K562 (cell line): ENCODE data around the gene PACSIN1. TPM values are rescaled to one million over a fixed set of nuclear protein-coding genes. Genes with fewer than 3 reads are reported as not detected.
A peak's percentile ranks its signal among the peaks of the same experiment; 100 is the strongest.

Source experiments
- ATAC-seq: fragments of 200-7000 bp; cut with Tn5 transposase; 3 replicates; pipeline ENCODE4 v1.9.1; 2020; ENCODE audit warnings: moderate library complexity
- BruUV-seq: library from RNA; stranded (reverse); fragments of 400-500 nt; replicated peaks from 2 replicates; lab custom pipeline; 2021; lab: Mats Ljungman, UMichigan
- CTCF ChIA-PET: fragments of 300-600 bp; formaldehyde crosslinking; extraction: SDS; loops from one replicate; lab custom pipeline; 2021; ENCODE audit warnings: low intra/inter-chr PET ratio; lab: Yijun Ruan, JAX
- POLR2A ChIA-PET: fragments of 300-600, 350-650 bp; sonication (Branson Sonifier 250); formaldehyde crosslinking; extraction: SDS; loops from one replicate; lab custom pipeline; 2021; ENCODE audit warnings: antibody characterized with exemption, inconsistent platforms; lab: Yijun Ruan, JAX
- DNase-seq, 4 experiments: peaks; one replicate each; pipeline versions ENCODE4 v3.0.0 to v3.0.0-alpha.2; 2011 to 2018; ENCODE audit warnings: low spot score in 3 of 4, mixed read lengths in 3 of 4; ENCODE audit errors: extremely low read depth in 1 of 4
- FAIRE-seq: peaks from 2 replicates; lab custom pipeline; 2011; peaks lifted over from hg19 to GRCh38; lab: Jason Lieb, UNC
- H2AFZ ChIP-seq: 2 replicates; pipeline ENCODE4 v1.6.0; 2011; ENCODE audit warnings: low read depth, low read length, control low read depth, inconsistent platforms
- H3K27ac ChIP-seq: fragments of 200-600 bp; 3 replicates; pipeline ENCODE4 v1.8.0; 2011; ENCODE audit warnings: low read depth, mild to moderate bottlenecking, control low read depth, inconsistent platforms, low read length, moderate library complexity, mixed read lengths; ENCODE audit errors: extremely low read depth
- H3K27me3 ChIP-seq, 2 experiments: fragments of 300-600 bp in 1 of 2; 2 replicates in 1 of 2; 3 replicates in 1 of 2; pipeline versions ENCODE4 v1.6.0 to v1.8.0; 2011; ENCODE audit warnings: inconsistent platforms in 2 of 2, low read length in 2 of 2, mild to moderate bottlenecking in 1 of 2, mixed read lengths in 1 of 2, moderate library complexity in 1 of 2; ENCODE audit not compliant: control insufficient read depth in 2 of 2, insufficient read depth in 2 of 2
- H3K36me3 ChIP-seq: fragments of 300-600 bp; 3 replicates; pipeline ENCODE4 v1.8.0; 2011; ENCODE audit warnings: mild to moderate bottlenecking, low read length, inconsistent platforms; ENCODE audit not compliant: control insufficient read depth, insufficient read depth
- H3K4me1 ChIP-seq, 2 experiments: fragments of 200-600 bp in 1 of 2; replicated peaks in 1 of 2; 2 replicates in 1 of 2; 3 replicates in 1 of 2; pipeline versions ENCODE4 v1.5.1 to v1.8.0; 2011; ENCODE audit warnings: inconsistent platforms in 2 of 2, low read length in 2 of 2, mild to moderate bottlenecking in 1 of 2, mixed read lengths in 1 of 2, moderate library complexity in 1 of 2; ENCODE audit not compliant: control insufficient read depth in 2 of 2, insufficient read depth in 2 of 2
- H3K4me2 ChIP-seq: 2 replicates; pipeline ENCODE4 v1.6.1; 2011; ENCODE audit warnings: low read length, control low read depth, inconsistent platforms, mixed read lengths; ENCODE audit not compliant: insufficient read depth
- H3K4me3 ChIP-seq: fragments of 200-600 bp; sonication (generic), shearing (Covaris generic); 2 replicates; pipeline ENCODE4 v1.5.1; 2016; ENCODE audit warnings: control low read depth, inconsistent platforms
- H3K79me2 ChIP-seq: fragments of 200-600 bp; 3 replicates; pipeline ENCODE4 v1.8.0; 2011; ENCODE audit warnings: low read length, inconsistent platforms; ENCODE audit not compliant: control insufficient read depth, insufficient read depth
- H3K9ac ChIP-seq, 2 experiments: 2 replicates each; pipeline versions ENCODE4 v1.6.0 to v1.6.1; 2011; ENCODE audit warnings: low read depth in 2 of 2, low read length in 2 of 2, control low read depth in 1 of 2, inconsistent platforms in 1 of 2, mild to moderate bottlenecking in 1 of 2, mixed read lengths in 1 of 2; ENCODE audit not compliant: insufficient read depth in 1 of 2
- H3K9me1 ChIP-seq: one replicate; pipeline ENCODE4 v1.6.0; 2011; ENCODE audit warnings: inconsistent platforms, mild to moderate bottlenecking, low read length, moderate library complexity; ENCODE audit not compliant: control insufficient read depth, insufficient read depth
- H3K9me3 ChIP-seq: replicated peaks from 2 replicates; pipeline ENCODE4 v1.5.1; 2011; ENCODE audit warnings: low read depth, low read length, inconsistent platforms; ENCODE audit not compliant: control insufficient read depth, insufficient read depth
- H4K20me1 ChIP-seq: replicated peaks from 2 replicates; pipeline ENCODE4 v1.6.1; 2011; ENCODE audit warnings: low read length, inconsistent platforms, mixed read lengths; ENCODE audit not compliant: control insufficient read depth, insufficient read depth
- CHD2 ChIP-seq: IDR thresholded peaks from 2 replicates; pipeline ENCODE4 v1.6.1; 2011; ENCODE audit warnings: low read depth, low read length
- CXXC5 ChIP-seq: fragments of 250-450 bp; sonication (Bioruptor Pico); IDR thresholded peaks from 2 replicates; pipeline ENCODE4 v1.8.0; 2022; ENCODE audit warnings: inconsistent platforms, mild to moderate bottlenecking, moderate library complexity
- HSF4 ChIP-seq: fragments of 250-450 bp; sonication (Bioruptor Pico); IDR thresholded peaks from 2 replicates; pipeline ENCODE4 v2.1.2; 2022; ENCODE audit warnings: mild to moderate bottlenecking, moderate library complexity, borderline replicate concordance
- KLF6 ChIP-seq: fragments of 250-450 bp; sonication (Bioruptor Pico); IDR thresholded peaks from 2 replicates; pipeline ENCODE4 v1.4.0; 2020; ENCODE audit warnings: mild to moderate bottlenecking, moderate library complexity, borderline replicate concordance
- NFE2L1 ChIP-seq: fragments of 450-650 bp; IDR thresholded peaks from 2 replicates; pipeline ENCODE4 v1.6.1; 2016; ENCODE audit warnings: missing genetic modification characterization, low read depth, mild to moderate bottlenecking, missing compliant biosample characterization, moderate library complexity, borderline replicate concordance
- NUFIP1 ChIP-seq: fragments of 450-650 bp; IDR thresholded peaks from 2 replicates; pipeline ENCODE4 v1.6.1; 2018; ENCODE audit not compliant: partially characterized antibody
- RBBP5 ChIP-seq: fragments of 200-600 bp; sonication (generic); IDR thresholded peaks from 2 replicates; pipeline ENCODE4 v1.6.1; 2012; ENCODE audit warnings: borderline replicate concordance, mild to moderate bottlenecking, low read length, control low read depth, inconsistent platforms; ENCODE audit not compliant: insufficient read depth, poor library complexity, severe bottlenecking
- RERE ChIP-seq: sonication (generic); formaldehyde crosslinking; IDR thresholded peaks from 2 replicates; pipeline ENCODE4 v1.8.0; 2023; ENCODE audit warnings: missing genetic modification reagents, mild to moderate bottlenecking, borderline replicate concordance
- SMARCC2 ChIP-seq: fragments of 450-650 bp; IDR thresholded peaks from 2 replicates; pipeline ENCODE4 v1.6.1; 2017; ENCODE audit warnings: antibody characterized with exemption, moderate library complexity, mild to moderate bottlenecking, low read depth
- ZBTB7A ChIP-seq: IDR thresholded peaks from 2 replicates; pipeline ENCODE4 v1.6.1; 2011; ENCODE audit warnings: low read depth, mild to moderate bottlenecking, low read length, moderate library complexity, borderline replicate concordance; ENCODE audit not compliant: control insufficient read depth
- WGBS: fragments of 100-300 bp; shearing (Covaris generic); methylation state at CpG from one replicate; pipeline ENCODE4 v1.1.6; 2016; ENCODE audit warnings: low coverage, mixed read lengths; ENCODE audit not compliant: insufficient coverage; ENCODE audit errors: missing lambda C conversion rate; 5-methylcytosine and 5-hydroxymethylcytosine counted together
- in situ Hi-C: fragments of 300-500 bp; cut with MboI; formaldehyde crosslinking; loops from 4 replicates; pipeline ENCODE4 v1.15.0; 2018; ENCODE audit warnings: inconsistent platforms, mixed read lengths
- intact Hi-C: fragments of 100-400 bp; cut with micrococcal nuclease; formaldehyde crosslinking; loops from 2 replicates; pipeline ENCODE4 v1.14.2; 2022
- polyA plus RNA-seq, 8 experiments: library from polyadenylated mRNA; depleted of rRNA in 4 of 8; stranded (reverse) in 5 of 8; unstranded in 3 of 8; fragments of >200 nt; fragmentation: Nextera tagmentation in 2 of 8; fragmentation: Illumina TruSeq in 1 of 8; extraction: Ambion mirVana in 2 of 8; extraction: Trizol in 1 of 8; gene quantifications; 2 replicates each; pipeline versions ENCODE4 v1.2.1 to v1.2.3, GENCODE V29; 2011 to 2014; ENCODE audit warnings: inconsistent platforms in 1 of 8, missing spikeins in 1 of 8
- total RNA-seq, 7 experiments: library from RNA; depleted of rRNA in 6 of 7; stranded (reverse); fragments of >200 nt in 6 of 7; fragmentation: Illumina TruSeq in 2 of 7; extraction: Trizol in 2 of 7; gene quantifications; 2 replicates each; pipeline versions ENCODE4 v1.2.1 to v1.2.3, GENCODE V29; 2011 to 2021; ENCODE audit warnings: low replicate concordance in 1 of 7
- TF ChIP-seq, protein P1 (sequence below): fragments of 200-800 bp; sonication (Bioruptor generic); IDR thresholded peaks from 2 replicates; pipeline ENCODE4 v1.6.1; 2016; ENCODE audit warnings: missing genetic modification characterization, missing compliant biosample characterization

The PACSIN1 gene
- total and polyA plus RNA-seq, 9 of the 15 experiments (the other 6 are each of a cell fraction or from before 2014, with no cell fraction given), result 0.01 to 1.7 (median 0.45) TPM

DNA sequence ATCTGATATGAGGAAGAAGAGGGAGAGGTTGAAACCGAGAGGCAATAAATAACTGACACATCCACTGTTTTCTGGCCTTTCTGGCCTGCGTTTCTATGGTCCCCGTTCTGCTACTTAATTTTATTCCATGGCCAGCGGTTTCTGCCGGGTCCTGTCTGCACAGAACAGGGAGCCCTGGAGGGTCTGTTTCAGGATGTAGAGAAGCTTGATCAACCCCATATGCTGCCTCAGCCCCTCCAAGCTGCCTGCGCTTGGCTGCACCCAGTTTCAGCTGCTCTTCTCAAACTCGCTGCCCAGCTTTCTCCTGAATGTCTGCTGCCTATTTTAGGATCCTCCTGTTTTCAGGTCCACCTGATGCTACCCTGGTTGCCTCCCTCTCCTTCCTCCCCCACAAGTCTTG lies 18.5 kb upstream of the PACSIN1 start:
- ATAC-seq (no peak; the same call in 1 of the 3 replicates), DNase-seq (no peak), FAIRE-seq (no peak)
- peak overlapping the region in 1 of 2 experiments; percentile 43; a peak in 1 of 4 replicates for H3K9ac ChIP-seq
- H4K20me1 ChIP-seq, result no peaks in the 10 kb centered on the region
- H3K36me3 ChIP-seq, result no peaks in the 10 kb centered on the region
- ChIA-PET CTCF (no interaction called here), POLR2A (interaction anchor here (0.6 to 1.5 kb wide), 5 partner anchors 15 to 658 kb away, joined by 3 to 7 read pairs (median 3); partner anchors contain the start of genes PACSIN1 and RPS10)
- no peak overlapping the region for H3K4me3 ChIP-seq
- H2AFZ ChIP-seq, result peak overlapping the region; percentile 32
- H3K9me1 ChIP-seq, result no peaks in the 10 kb centered on the region
- no peaks in the 10 kb centered on the region for H3K9me3 ChIP-seq
- 21% methylated on average over 7 of the region's 7 CpGs for WGBS
- no peak overlapping the region for H3K27ac ChIP-seq
- no peaks in the 10 kb centered on the region for H3K79me2 ChIP-seq
- H3K27me3 ChIP-seq, result no peaks in the 10 kb centered on the region
- intact Hi-C loops, result no loop called here
- H3K4me1 ChIP-seq, result peaks cover 4 to 5% of the 10 kb centered on the region in 2 experiments; a peak in 3 of 5 replicates
- BruUV-seq, result no TSS peak
- no peak overlapping the region; the same call in 1 of the 2 replicates for H3K4me2 ChIP-seq
- in situ Hi-C loops, result no loop called here
- TF ChIP-seq NUFIP1, result no peak
- TF ChIP-seq KLF6, result 0 out of 2 replicates have a peak, but pooled peaks have one; percentile 19
- TF ChIP-seq SMARCC2, result no peak
- no peak for TF ChIP-seq RERE (CRISPR knock-in tag)
- TF ChIP-seq CHD2, result no peak
- TF ChIP-seq HSF4 (CRISPR knock-in tag), result no peak
- TF ChIP-seq CXXC5 (CRISPR knock-in tag), result no peak
- TF ChIP-seq RBBP5, result no peak
- TF ChIP-seq ZBTB7A, result no peak
- TF ChIP-seq, protein P1, sequence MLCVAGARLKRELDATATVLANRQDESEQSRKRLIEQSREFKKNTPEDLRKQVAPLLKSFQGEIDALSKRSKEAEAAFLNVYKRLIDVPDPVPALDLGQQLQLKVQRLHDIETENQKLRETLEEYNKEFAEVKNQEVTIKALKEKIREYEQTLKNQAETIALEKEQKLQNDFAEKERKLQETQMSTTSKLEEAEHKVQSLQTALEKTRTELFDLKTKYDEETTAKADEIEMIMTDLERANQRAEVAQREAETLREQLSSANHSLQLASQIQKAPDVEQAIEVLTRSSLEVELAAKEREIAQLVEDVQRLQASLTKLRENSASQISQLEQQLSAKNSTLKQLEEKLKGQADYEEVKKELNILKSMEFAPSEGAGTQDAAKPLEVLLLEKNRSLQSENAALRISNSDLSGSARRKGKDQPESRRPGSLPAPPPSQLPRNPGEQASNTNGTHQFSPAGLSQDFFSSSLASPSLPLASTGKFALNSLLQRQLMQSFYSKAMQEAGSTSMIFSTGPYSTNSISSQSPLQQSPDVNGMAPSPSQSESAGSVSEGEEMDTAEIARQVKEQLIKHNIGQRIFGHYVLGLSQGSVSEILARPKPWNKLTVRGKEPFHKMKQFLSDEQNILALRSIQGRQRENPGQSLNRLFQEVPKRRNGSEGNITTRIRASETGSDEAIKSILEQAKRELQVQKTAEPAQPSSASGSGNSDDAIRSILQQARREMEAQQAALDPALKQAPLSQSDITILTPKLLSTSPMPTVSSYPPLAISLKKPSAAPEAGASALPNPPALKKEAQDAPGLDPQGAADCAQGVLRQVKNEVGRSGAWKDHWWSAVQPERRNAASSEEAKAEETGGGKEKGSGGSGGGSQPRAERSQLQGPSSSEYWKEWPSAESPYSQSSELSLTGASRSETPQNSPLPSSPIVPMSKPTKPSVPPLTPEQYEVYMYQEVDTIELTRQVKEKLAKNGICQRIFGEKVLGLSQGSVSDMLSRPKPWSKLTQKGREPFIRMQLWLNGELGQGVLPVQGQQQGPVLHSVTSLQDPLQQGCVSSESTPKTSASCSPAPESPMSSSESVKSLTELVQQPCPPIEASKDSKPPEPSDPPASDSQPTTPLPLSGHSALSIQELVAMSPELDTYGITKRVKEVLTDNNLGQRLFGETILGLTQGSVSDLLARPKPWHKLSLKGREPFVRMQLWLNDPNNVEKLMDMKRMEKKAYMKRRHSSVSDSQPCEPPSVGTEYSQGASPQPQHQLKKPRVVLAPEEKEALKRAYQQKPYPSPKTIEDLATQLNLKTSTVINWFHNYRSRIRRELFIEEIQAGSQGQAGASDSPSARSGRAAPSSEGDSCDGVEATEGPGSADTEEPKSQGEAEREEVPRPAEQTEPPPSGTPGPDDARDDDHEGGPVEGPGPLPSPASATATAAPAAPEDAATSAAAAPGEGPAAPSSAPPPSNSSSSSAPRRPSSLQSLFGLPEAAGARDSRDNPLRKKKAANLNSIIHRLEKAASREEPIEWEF (CRISPR knock-in tag), result no peak
- TF ChIP-seq NFE2L1 (tag), result no peak
